Common myeloid progenitor, CD34-positive (primary cell): ENCODE data around the gene ATRIP.

Experiments used
- CTCF ChIA-PET: fragments of 350-600 bp; sonication (Branson Sonifier 250); formaldehyde crosslinking; loops from one replicate; lab custom pipeline; 2021; ENCODE audit warnings: antibody characterized with exemption; lab: Charles Lee
- POLR2A ChIA-PET: fragments of 350-600 bp; sonication (Branson Sonifier 250); formaldehyde crosslinking; loops from one replicate; lab custom pipeline; 2021; ENCODE audit warnings: antibody characterized with exemption; lab: Charles Lee
- DNase-seq, 3 donors: peaks; one replicate each; pipeline versions ENCODE4 v3.0.0 to v3.0.0-alpha.2; 2013
- H3K27ac ChIP-seq, 2 experiments: 1 replicate in 1 of 2; 2 replicates in 1 of 2; pipeline ENCODE4 v1.7.0; 2013; ENCODE audit warnings: inconsistent platforms in 2 of 2, low read length in 2 of 2, mild to moderate bottlenecking in 2 of 2, low read depth in 1 of 2, moderate library complexity in 1 of 2; ENCODE audit not compliant: severe bottlenecking in 2 of 2, insufficient read depth in 1 of 2, poor library complexity in 1 of 2
- H3K27me3 ChIP-seq, 5 experiments: replicated peaks in 2 of 5; 1 replicate in 3 of 5; 2 replicates in 2 of 5; pipeline versions ENCODE4 v1.6.1 to v1.7.0; 2013; ENCODE audit warnings: low read length in 4 of 5, mild to moderate bottlenecking in 2 of 5, moderate library complexity in 2 of 5, inconsistent platforms in 1 of 5; ENCODE audit not compliant: insufficient read depth in 5 of 5, control insufficient read depth in 4 of 5
- H3K36me3 ChIP-seq, 4 experiments: 1 replicate in 2 of 4; 2 replicates in 2 of 4; pipeline versions ENCODE4 v1.6.1 to v1.7.0; 2013; ENCODE audit warnings: low read length in 3 of 4, control low read depth in 1 of 4, mild to moderate bottlenecking in 1 of 4; ENCODE audit not compliant: control insufficient read depth in 4 of 4, insufficient read depth in 4 of 4
- H3K4me1 ChIP-seq, 4 experiments: 1 replicate in 3 of 4; 2 replicates in 1 of 4; pipeline versions ENCODE4 v1.6.1 to v1.7.1; 2013; ENCODE audit warnings: low read length in 3 of 4, mild to moderate bottlenecking in 3 of 4, control low read depth in 1 of 4, inconsistent platforms in 1 of 4, moderate library complexity in 1 of 4; ENCODE audit not compliant: control insufficient read depth in 4 of 4, insufficient read depth in 4 of 4; ENCODE audit errors: control extremely low read depth in 1 of 4
- H3K4me3 ChIP-seq, 7 experiments: 1 replicate in 4 of 7; 2 replicates in 3 of 7; pipeline versions ENCODE4 v1.5.1 to v1.7.0; 2013; ENCODE audit warnings: mild to moderate bottlenecking in 7 of 7, low read length in 6 of 7, moderate library complexity in 6 of 7, inconsistent platforms in 2 of 7, low read depth in 2 of 7, control low read depth in 1 of 7; ENCODE audit not compliant: insufficient read depth in 4 of 7, control insufficient read depth in 1 of 7; ENCODE audit errors: extremely low read depth in 1 of 7
- H3K9me3 ChIP-seq, 5 experiments: 1 replicate in 4 of 5; 2 replicates in 1 of 5; pipeline versions ENCODE4 v1.6.1 to v1.7.1; 2013; ENCODE audit warnings: low read length in 4 of 5, mild to moderate bottlenecking in 2 of 5, inconsistent platforms in 1 of 5, low read depth in 1 of 5, moderate library complexity in 1 of 5; ENCODE audit not compliant: control insufficient read depth in 4 of 5, insufficient read depth in 2 of 5; ENCODE audit errors: control extremely low read depth in 1 of 5
- WGBS: methylation state at CpG from one replicate; pipeline ENCODE4 v1.1.5; 2013; ENCODE audit not compliant: insufficient coverage; 5-methylcytosine and 5-hydroxymethylcytosine counted together

The ATRIP gene

DNA sequence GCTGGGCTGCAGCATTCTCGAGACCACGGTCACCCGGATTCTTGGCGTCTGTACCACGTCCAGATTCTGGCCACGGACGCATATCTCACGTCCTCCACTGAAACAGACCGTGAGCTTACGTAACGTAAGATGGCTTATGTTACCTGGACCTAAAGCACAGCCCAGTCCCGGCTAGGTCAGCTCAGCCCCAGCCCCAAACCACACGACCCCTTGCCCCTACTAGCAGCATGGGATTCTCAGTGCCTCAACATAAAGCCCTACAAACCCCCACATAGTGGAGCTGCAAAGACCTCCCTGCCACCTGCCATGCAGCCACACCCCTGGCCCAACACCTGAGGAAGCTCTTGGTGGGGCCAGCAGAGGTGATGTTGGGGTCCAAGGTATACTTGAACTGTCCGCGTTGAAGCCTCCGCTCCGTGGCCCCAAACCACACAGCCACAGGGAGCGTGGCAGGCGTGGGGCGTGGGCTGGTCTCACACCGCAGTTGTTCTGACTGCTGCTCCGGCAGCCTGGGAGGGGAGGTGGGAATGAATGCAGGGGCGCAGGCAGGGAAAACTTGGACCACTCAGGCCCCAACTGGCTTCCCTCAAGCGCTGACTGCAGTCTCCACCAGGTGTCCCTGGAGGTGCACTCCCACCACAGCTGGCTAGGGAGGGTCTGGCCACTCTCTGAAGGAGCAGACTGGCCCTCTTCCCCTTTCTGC lies 31.1 kb upstream of the ATRIP start:
- POLR2A ChIA-PET = no interaction called here
- Histone ChIP-seq H3K27ac (no peak overlapping the region), H3K9me3 (no peaks in the 10 kb centered on the region), H3K4me3 (no peak overlapping the region), H3K4me1 (no peaks in the 10 kb centered on the region), H3K27me3 (no peaks in the 10 kb centered on the region), H3K36me3 (peaks cover 0 to 27% (median 2%) of the 10 kb centered on the region in 4 experiments)
- WGBS = 99% methylated on average over 21 of the region's 24 CpGs
- CTCF ChIA-PET = interaction anchor here (1.4 to 4.5 kb wide), 3 partner anchors 11 to 19 kb away, joined by 3 to 35 read pairs (median 5); no protein-coding TSS in a partner anchor
- DNase-seq = no peak

DNA sequence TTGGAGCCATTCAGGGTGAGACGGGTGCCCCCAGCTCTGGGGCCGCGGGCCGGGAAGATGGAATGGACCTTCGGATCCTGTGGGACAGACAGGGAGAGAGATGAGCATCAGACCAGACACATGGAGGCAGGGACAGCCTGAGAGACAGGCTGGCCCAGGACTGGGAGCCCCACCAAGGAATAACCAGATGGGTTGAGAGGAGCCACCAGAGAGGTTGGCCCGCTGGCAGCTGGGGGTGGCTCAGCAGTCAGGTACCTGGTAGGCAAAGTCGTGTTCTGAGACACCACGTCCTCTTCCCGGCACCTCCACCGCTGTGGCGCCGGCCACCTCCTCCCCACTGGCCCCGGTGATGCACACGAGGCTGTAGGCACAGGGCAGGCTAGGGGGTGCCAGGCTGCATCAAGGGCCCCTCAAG lies 30.4 kb upstream of the ATRIP start:
- POLR2A ChIA-PET = no interaction called here
- H3K27me3 ChIP-seq = no peaks in the 10 kb centered on the region
- DNase-seq = no peak
- no peaks in the 10 kb centered on the region for H3K4me1 ChIP-seq
- H3K27ac ChIP-seq = no peak overlapping the region
- H3K4me3 ChIP-seq = no peak overlapping the region
- 96% methylated on average over 14 of the region's 14 CpGs for WGBS
- CTCF ChIA-PET = interaction anchor here (1.6 to 4.5 kb wide), 2 partner anchors 15 to 19 kb away, joined by 5 to 35 read pairs; no protein-coding TSS in a partner anchor
- H3K9me3 ChIP-seq = no peaks in the 10 kb centered on the region
- H3K36me3 ChIP-seq = peaks cover 0 to 24% (median under 1%) of the 10 kb centered on the region in 4 experiments

DNA sequence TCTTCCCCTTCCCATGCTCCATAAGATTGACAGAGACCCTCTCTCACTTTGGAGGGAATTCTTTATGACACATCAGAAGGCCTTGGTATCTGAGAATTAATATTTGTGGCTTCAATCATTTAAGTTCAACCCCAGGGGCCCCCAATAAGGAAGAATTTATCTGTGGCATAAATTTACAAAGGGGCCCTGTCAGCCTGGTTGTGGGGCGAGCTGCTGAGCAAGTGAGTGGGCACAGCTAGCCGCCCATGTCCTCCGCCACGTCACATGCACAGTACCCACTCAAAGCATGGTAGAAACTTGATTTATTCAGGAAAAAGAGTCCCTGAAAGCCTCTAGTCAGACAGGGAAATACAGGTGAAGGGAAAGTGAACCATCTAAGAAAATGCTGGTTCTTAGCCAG lies 30.0 kb upstream of the ATRIP start:
- Histone ChIP-seq H3K27me3 (no peaks in the 10 kb centered on the region), H3K4me3 (no peak overlapping the region), H3K4me1 (no peaks in the 10 kb centered on the region), H3K9me3 (no peaks in the 10 kb centered on the region), H3K36me3 (peaks cover 0 to 20% (median under 1%) of the 10 kb centered on the region in 4 experiments), H3K27ac (no peak overlapping the region)
- 97% methylated on average over 4 of the region's 4 CpGs for WGBS
- CTCF ChIA-PET = interaction anchor here (0.6 to 4.5 kb wide), 3 partner anchors 16 to 18 kb away, joined by 4 to 35 read pairs (median 5); no protein-coding TSS in a partner anchor
- POLR2A ChIA-PET = no interaction called here
- DNase-seq = no peak

DNA sequence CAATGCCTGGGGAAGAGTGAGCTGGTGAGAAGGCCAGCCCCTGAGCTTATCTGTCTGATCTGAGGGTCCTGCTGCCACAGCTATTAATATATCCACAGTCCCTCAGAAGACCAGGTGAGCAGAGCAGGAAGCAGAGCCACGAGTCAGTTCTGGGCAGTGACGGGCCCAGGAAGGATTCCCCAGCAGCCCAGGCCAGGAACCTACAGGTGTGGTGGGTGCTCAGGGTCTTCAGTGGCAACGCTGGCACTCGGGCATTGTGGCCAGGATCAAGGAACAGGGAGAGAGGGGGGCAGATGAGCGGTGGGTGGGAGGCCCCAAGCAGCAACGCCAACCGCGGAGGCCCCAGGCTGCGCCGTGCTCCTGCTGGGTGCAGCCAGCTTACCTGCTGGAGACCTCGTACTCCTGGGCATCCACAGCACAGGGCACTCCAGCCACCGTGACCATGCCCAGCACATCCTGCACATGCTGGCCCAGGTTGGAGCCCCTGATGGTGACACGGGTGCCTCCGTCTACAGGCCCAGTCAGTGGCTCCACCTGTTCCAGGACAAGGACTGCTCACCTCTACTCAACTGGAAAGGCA lies 28.9 kb upstream of the ATRIP start:
- WGBS = 96% methylated on average over 11 of the region's 14 CpGs
- Histone ChIP-seq H3K27me3 (no peaks in the 10 kb centered on the region), H3K4me1 (no peaks in the 10 kb centered on the region), H3K4me3 (no peak overlapping the region), H3K36me3 (peaks cover 0 to 10% (median under 1%) of the 10 kb centered on the region in 4 experiments), H3K27ac (no peak overlapping the region), H3K9me3 (no peaks in the 10 kb centered on the region)
- DNase-seq = no peak
- ChIA-PET POLR2A (no interaction called here), CTCF (interaction anchor here (0.6 to 4.5 kb wide), 3 partner anchors 15 to 141 kb away, joined by 3 to 35 read pairs (median 5); no protein-coding TSS in a partner anchor)

DNA sequence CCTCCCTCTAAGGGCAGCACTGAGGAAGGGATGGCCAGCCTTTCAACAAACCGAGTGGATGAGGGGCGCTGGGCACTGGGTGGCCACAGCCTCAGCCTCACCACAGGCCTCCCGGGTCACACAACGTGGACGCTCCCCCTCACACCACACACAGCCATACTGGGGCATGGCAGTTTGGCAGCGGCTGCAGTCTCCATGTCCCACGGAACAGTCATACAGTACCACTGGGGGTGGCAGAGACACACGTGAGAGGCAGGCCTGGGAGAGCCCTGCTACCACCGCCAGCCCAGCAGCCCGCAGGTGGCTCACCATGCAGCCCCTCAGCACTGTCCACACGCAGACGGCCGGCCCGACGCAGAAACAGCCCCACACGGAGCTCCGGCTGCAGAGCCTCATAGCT lies 28.4 kb upstream of the ATRIP start:
- Histone ChIP-seq H3K36me3 (peaks cover 0 to 10% (median 0%) of the 10 kb centered on the region in 4 experiments), H3K27me3 (no peaks in the 10 kb centered on the region), H3K27ac (no peak overlapping the region), H3K4me3 (no peak overlapping the region), H3K4me1 (no peaks in the 10 kb centered on the region), H3K9me3 (no peaks in the 10 kb centered on the region)
- CTCF ChIA-PET = interaction anchor here (1.3 to 2.2 kb wide), 3 partner anchors 10 to 17 kb away, joined by 4 to 5 read pairs (median 5); no protein-coding TSS in a partner anchor
- WGBS = 95% methylated on average over 11 of the region's 17 CpGs
- POLR2A ChIA-PET = no interaction called here
- no peak for DNase-seq

DNA sequence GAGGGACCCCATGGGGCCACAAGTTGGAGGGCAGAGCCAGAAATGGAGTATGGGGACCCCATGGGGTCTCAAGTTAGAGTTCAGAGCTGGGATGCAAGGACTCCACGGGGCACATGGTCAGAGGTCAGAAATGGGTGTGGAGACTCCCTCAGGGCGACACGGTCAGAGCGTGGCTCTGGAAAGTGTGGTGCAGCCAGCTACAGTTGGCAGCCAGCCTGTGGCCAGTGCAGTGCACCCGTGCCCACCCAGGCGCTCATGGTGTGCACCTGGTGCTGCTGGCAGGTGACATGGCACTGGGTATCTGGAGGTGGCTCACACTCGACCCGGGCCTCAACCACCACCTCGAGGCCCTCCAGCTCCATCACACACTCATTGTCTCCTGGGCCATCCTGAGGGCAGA lies 27.9 kb upstream of the ATRIP start:
- Histone ChIP-seq H3K36me3 (peaks cover 0 to 10% (median 0%) of the 10 kb centered on the region in 4 experiments), H3K4me1 (no peaks in the 10 kb centered on the region), H3K4me3 (no peak overlapping the region), H3K9me3 (no peaks in the 10 kb centered on the region), H3K27me3 (no peaks in the 10 kb centered on the region), H3K27ac (no peak overlapping the region)
- 100% methylated on average over 6 of the region's 9 CpGs for WGBS
- no peak for DNase-seq
- POLR2A ChIA-PET = no interaction called here
- CTCF ChIA-PET = interaction anchor here (1.0 to 2.2 kb wide), 5 partner anchors 11 to 134 kb away, joined by 3 to 9 read pairs (median 5); no protein-coding TSS in a partner anchor

DNA sequence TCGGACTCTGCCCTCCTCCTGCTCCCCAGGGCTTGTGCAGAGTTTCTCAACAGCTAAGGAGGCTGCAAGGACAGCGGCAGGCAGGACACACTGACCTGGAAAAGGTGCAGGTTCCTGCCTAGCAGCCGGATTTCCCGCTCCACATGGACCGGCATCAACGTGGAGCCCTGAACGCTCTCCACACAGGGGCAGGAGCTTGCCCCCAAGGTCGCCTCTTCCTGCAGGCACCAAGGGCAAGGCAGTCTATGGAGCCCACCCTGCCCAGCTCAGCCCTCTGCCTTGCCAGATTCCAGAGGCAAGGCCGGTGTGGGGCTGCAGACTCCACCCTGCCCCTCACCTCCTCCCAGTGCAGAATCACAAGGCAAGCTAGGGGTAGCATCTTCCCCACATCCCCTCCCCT lies 27.4 kb upstream of the ATRIP start:
- POLR2A ChIA-PET = no interaction called here
- no peaks in the 10 kb centered on the region for H3K27me3 ChIP-seq
- H3K4me3 ChIP-seq = no peak overlapping the region

More for the DNA sequence above, 27.4 kb upstream of the ATRIP start:
- CTCF ChIA-PET = interaction anchor here (1.0 to 2.2 kb wide), 5 partner anchors 11 to 134 kb away, joined by 3 to 9 read pairs (median 5); no protein-coding TSS in a partner anchor
- Histone ChIP-seq H3K27ac (no peak overlapping the region), H3K4me1 (no peaks in the 10 kb centered on the region), H3K9me3 (no peaks in the 10 kb centered on the region), H3K36me3 (peaks cover 0 to 8% (median 0%) of the 10 kb centered on the region in 4 experiments)
- WGBS = 98% methylated on average over 9 of the region's 9 CpGs
- no peak for DNase-seq
